Astrocyte of the spinal cord (primary cell): Measurements from ENCODE around the gene IRS2.

Experiments used
- DNase-seq: peaks from one replicate; pipeline ENCODE4 v3.0.0; 2011; ENCODE audit warnings: low read depth, low spot score
- H3K4me3 ChIP-seq: 2 replicates; pipeline ENCODE4 v1.5.1; 2011; ENCODE audit warnings: low read depth, mild to moderate bottlenecking, low read length, moderate library complexity
- CTCF ChIP-seq: IDR thresholded peaks from 2 replicates; pipeline ENCODE4 v1.5.1; 2012; ENCODE audit warnings: low read depth, mild to moderate bottlenecking, low read length, inconsistent platforms
- in situ Hi-C: cut with HindIII; loops from 2 replicates; pipeline ENCODE4 v1.10.0; 2017; ENCODE audit warnings: low sequenced_read_pairs

IRS2 gene

GRCh38 chr13:109803825-109804224 lies 17.4 kb upstream of the IRS2 start:
- H3K4me3 ChIP-seq = no peak overlapping the region
- no peak for TF ChIP-seq CTCF
- DNase-seq = no peak
- in situ Hi-C loops = no loop called here

DNA sequence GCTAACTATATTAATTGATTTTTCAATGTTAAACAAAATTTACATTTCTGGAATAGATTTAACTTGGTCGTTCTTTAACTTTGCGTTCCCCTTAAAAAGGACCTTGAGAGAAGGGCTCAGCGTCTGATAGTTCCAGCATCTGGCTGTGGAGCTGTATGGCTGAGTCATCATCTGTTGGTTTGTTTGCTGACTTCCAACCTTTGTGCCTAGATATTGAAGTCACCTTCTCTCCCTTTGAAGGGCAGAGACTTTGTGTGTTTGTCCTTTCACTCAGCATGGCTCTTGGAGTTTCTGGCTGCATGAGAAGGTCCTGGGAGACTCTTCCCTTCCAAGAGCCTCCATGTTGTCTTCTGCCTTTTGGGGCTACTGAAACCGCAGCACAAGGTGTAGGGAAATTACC lies 16.6 kb upstream of the IRS2 start:
- H3K4me3 ChIP-seq = no peak overlapping the region
- TF ChIP-seq CTCF = no peak
- no peak for DNase-seq
- in situ Hi-C loops = no loop called here

GRCh38 chr13:109795011-109795410 lies 8.6 kb upstream of the IRS2 start:
- H3K4me3 ChIP-seq = no peak overlapping the region
- in situ Hi-C loops = no loop called here
- no peak for DNase-seq
- TF ChIP-seq CTCF = no peak

DNA sequence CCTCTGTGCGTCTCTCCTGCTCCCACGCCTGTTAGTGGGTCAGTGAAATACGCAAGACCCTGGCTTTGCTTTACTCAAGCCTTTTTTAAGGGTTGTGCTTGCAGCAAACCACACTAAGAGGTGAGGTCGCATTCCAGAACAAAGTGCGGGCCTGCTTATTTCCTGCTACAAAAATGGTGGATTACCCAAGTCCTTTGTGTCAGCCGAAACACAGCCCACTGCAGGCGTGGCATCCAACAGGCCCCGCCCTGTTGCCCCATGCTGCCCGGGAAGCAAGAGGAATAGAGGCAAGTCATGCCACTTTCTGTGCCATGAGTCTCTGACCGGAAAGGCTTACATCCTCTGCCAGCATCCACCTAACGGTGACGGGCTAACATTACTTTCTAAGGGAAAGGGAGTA lies 7.7 kb upstream of the IRS2 start:
- no peak for TF ChIP-seq CTCF
- no peak for DNase-seq
- no peak overlapping the region for H3K4me3 ChIP-seq
- in situ Hi-C loops = no loop called here

- in situ Hi-C loops = no loop called here
- DNase-seq = no peak
- no peak overlapping the region for H3K4me3 ChIP-seq
- no peak for TF ChIP-seq CTCF
Measured at GRCh38 chr13:109792416-109793059, 6.2 kb upstream of the IRS2 start.

DNA sequence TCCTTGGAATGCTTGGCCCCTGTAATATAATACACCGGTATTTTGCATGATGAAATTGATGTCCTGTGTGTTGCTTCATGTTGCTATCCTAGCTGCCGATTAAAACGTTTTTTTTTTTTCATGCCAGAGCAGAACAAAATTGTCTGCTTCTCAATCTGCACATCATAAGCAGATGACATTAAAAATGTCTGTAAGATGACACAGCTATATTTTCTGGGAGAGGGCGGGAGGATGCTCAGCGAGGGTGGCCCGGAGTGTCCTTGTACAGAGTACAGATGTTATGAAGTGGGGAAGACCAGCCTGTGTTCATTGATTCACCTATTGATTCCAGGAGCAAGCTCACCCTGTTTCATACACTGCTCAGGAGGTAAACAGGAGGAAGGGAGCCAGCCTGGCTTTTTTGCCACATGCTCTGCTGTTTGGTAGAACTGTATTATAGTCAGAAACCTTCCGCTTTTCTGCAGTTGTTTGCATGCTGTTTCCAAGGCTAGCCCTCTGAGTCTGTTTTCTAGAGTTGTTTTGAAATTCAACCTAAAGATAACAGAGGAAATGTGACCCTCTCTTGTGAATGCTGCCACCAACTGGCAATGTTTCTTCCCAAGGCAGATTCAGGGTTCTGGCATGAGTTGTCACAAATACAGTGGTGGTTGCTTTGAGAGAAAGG lies 4.7 kb upstream of the IRS2 start:
- no peak overlapping the region for H3K4me3 ChIP-seq
- peak; percentile 59 for TF ChIP-seq CTCF
- in situ Hi-C loops = no loop called here
- peak; percentile 45 for DNase-seq
